Measurements from ENCODE around the gene RPL21.

DNA sequence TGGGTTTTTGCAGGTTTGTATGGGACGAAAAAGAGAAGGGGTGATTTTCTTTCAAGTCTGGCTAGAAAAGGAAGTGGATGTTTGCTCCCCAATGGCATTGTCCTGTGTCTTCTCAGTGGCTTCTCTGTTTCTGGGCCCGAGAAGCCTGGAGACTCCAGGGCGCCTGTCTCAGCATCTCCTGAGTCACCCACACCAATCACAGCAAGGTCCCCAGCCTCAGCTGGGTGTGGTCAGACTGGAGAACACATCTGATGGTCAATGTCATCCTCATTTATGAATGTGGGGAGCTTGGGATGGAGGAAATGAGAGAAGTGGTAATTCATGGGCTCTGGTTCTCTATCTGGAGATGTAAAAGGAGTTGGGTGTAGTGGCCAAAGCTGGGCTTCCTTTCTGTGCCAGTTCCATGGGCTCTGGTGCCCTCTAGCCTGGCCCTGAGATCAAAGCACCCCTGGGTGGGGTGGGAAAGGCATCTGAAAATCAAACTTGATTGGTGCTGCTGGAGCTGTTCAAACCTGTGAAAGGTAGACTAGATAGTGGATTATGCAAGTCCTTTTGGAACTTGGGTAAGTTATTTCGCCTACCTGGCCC is 32.6 kb downstream of the RPL21 start:
- TF ChIP-seq, protein P1, sequence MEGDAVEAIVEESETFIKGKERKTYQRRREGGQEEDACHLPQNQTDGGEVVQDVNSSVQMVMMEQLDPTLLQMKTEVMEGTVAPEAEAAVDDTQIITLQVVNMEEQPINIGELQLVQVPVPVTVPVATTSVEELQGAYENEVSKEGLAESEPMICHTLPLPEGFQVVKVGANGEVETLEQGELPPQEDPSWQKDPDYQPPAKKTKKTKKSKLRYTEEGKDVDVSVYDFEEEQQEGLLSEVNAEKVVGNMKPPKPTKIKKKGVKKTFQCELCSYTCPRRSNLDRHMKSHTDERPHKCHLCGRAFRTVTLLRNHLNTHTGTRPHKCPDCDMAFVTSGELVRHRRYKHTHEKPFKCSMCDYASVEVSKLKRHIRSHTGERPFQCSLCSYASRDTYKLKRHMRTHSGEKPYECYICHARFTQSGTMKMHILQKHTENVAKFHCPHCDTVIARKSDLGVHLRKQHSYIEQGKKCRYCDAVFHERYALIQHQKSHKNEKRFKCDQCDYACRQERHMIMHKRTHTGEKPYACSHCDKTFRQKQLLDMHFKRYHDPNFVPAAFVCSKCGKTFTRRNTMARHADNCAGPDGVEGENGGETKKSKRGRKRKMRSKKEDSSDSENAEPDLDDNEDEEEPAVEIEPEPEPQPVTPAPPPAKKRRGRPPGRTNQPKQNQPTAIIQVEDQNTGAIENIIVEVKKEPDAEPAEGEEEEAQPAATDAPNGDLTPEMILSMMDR (tag by site-specific recombination; IDR thresholded peaks at IDR 0.05) = peak; percentile 47; the same call in 1 of the 2 replicates
- TF ChIP-seq ZNF654 (tag by site-specific recombination; IDR thresholded peaks at IDR 0.05; ENCODE audit: low read depth) (peak; percentile 16; the same call in 1 of the 2 replicates), ZNF629 (tag by site-specific recombination; IDR thresholded peaks at IDR 0.05) (no peak)
